HG03135 (cell line): Measurements from ENCODE around the gene GAS6.
"Not testable (repeated sequence)": the region's sequence is repeated elsewhere in the genome, so short reads cannot be mapped to it uniquely, and the experiment has no call there.

Source experiments
- ATAC-seq: cut with Tn5 transposase; IDR thresholded peaks from one replicate; pipeline ENCODE4 v1.9.1; 2021; ENCODE audit warnings: mild to moderate bottlenecking, moderate library complexity; ENCODE audit not compliant: unreplicated experiment

GAS6 gene

DNA sequence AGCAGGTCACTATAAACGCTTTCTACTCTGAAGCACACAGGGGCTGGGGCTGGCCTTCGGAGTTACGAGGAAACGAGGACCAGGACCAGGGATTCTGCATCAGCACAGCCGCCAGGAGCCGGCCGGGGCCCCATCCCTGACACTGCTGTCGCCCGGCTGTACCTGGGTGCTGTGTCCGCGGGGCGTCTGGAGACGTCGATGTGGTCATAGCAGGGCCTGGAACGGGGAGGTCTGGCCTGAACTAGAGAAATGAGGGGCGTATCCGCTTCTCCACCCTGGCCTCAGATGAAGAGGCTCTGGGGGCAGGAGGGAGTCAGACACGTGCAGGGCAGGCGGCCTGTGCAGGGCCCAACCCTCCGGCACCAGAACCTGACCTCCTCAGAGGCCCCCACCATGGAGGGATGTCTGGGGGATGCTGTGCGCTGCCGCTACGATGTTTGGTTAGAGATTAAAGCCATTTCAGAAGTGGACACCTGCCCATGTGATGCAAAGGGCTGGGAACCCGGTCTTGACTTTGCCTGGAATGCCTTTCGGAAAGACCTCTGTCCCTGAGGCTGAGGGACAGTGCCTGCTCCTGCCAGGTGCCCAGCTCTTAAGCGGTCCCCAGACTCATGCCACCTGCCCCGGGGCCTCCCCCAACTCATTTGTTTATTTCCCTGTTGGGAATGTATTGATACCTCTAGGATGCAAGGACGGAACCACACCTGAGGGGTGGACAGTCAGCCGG, 21.4 kb downstream of the GAS6 start:
- ATAC-seq, result no peak

DNA sequence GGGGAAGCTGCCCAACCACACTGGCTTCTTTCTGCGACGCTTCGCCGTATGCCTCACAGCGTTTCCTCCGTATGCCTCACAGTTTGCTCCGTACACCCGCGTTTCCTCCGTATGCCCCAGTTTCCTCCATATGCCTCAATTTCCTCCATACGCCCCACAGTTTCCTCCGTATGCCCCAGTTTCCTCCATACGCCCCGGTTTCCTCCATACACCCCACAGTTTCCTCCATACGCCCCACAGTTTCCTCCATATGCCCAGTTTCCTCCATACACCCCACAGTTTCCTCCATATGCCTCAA, 22.6 kb downstream of the GAS6 start:
- no peak for ATAC-seq

DNA sequence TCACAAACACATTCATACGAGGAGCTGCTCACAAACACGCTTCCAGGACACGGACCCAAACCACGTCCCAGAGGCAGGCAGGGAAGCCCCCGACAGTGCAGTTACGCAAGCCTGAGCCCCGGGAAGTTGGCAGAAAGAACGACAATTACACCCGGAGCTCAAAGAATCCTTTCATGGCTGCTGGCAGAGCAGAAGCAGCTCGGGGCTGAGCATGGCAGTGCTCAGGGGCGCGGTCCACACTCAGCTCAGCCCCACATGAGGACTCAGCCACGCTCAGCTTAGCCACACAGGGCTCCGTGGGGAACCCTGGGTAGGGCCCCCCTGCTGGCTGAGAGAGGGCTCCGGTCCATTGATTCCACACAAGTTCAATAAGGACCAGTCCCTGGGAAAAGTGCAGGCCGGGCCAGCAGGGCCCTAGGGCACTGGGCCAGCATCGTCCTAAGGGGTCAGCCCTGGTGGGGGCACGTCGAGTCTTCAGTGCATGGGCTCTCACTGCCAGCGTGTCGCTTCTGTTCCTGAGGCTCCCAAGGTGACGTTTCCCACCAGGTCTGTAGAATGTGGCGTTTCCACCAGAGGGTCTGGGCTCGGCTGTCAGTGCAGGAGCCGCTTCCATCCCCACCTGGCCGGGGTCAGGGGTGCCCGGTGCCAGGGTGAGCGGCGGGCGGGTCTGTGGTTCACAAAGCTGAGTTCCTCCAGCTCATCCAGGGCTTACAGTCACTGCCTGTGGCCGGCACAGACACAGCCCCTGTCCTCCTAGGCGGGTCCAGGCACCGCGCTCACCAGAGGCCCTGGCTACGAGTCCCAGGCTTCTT, 23.1 kb downstream of the GAS6 start:
- no peak for ATAC-seq

DNA sequence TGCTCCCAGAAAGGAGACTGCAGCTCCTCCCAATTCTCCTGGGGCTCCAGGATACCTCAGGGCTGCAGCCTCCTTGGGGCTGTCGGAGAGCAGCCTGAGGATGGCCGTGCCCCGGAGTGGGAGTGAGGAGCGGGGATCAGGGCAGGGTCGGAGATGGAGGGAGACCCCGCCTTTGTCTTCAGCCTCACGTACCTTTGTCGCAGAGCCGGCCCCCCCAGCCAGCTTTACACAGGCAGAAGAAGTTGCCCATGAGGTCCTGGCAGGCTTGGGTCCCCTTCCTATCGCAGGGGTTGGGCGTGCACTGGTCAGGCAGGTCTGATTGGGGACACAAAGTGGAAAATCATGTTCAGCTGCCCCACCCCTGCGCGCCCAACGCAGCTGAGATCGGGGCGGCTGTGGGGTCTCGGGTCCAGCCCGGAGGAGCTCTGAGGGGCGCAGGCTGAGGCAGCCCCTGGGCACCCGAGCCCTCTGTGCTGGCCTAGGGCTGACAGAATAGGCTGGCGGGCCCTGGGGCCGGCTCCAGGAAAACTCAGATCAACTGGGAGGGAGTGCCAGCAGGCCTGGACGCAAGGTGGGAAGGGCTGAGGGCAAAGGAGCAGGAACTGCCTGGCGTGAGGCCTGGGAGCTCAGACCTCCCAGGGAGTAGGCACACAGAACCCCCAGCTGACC, 24.2 kb downstream of the GAS6 start:
- no peak for ATAC-seq

DNA sequence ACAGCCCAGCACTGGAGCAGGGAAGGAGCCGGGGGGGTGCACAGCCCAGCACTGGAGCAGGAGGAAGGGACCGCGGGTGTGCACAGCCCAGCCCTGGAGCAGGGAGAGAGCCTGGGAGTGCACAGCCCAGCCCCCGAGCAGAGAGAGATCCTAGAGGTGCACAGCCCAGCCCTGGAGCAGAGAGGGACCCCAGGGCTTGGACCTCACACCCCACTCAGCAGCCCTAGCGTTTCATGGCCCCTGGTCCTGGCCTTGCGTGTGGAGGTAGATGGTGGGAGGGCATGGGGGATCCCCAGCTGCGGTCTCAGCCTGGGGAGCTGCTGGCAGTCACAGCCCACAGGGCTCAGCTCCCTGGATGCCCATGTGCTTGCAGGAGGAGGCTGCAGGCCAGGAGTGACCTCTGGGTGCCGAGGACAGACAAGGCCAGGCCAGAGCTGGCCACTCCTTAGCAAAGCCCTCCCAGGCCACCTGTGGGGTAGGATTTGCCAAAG, 25.1 kb downstream of the GAS6 start:
- no peak for ATAC-seq

DNA sequence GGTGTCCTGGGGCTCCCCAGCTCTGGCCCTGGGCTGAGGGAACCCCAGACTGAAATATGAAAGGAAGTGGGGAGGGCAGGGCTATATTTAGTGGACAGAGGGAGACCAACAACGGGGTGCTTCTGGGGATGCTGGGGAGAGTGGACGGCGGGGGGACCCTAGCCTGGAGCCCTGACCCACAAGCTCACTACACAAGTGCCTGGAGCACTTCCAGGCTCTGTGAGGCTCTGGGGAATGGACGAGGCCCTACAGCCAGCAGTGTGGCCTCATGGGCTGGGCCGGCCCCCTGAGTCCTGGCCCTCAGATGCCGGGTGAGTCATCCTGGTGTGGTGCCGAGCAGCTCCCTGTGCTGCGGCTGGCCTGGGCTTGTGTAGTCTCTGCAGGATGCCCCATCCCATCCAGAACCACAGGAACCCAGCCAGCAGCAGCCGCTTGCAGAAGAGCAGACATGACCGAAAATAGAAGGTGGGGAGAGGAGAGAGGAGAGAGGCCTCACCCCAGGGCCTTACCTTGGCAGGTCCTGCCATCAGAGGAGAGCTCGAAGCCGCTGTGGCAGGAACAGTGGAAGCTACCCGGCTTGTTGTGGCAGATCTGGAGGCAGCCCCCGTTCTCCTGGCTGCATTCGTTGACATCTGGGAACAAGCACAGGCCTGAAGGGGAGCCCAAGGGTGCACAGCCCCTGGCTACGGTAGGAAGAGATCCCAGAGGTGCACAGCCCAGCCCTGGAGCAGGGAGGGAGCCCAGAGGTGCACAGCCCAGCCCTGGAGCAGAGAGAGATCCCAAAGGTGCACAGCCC, 26.1 kb downstream of the GAS6 start:
- no peak for ATAC-seq

DNA sequence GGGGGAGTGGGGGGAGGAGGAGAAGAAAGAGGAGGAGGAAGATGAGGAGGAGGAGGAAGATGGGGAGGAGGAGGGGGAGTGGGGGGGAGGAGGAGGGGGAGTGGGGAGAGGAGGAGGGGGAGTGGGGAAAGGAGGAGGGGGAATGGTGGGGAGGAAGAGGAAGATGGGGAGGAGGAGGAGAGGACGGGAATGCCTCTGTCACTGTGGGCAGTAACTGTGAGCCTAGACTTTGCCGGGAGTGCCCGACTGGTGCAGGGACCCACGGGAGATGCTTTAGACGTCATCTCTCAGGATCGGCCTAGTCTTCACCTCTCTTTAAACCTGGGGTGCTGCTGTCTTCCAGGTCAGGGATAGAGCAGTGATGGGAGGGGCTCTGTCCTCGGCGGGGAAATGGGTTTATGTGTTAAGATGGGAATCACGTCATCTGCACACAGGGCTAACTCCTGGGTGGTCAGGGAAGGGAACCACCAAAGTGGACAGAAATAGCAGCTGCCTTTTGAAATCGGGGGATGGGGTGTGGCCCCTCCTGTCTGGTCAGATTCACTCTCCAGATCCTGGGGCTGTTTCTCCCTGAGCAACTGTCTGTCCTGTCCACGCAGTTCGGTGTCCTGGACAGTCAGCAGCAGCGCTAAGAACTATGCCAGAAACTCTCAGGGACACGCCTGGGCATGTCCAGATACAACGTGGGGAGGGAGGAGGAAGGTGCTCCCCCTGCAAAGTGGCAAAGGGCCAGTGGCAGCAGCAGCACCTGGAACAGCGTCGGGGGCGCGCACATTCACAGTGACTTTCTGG, 26.9 kb downstream of the GAS6 start:
- ATAC-seq, result no peak

DNA sequence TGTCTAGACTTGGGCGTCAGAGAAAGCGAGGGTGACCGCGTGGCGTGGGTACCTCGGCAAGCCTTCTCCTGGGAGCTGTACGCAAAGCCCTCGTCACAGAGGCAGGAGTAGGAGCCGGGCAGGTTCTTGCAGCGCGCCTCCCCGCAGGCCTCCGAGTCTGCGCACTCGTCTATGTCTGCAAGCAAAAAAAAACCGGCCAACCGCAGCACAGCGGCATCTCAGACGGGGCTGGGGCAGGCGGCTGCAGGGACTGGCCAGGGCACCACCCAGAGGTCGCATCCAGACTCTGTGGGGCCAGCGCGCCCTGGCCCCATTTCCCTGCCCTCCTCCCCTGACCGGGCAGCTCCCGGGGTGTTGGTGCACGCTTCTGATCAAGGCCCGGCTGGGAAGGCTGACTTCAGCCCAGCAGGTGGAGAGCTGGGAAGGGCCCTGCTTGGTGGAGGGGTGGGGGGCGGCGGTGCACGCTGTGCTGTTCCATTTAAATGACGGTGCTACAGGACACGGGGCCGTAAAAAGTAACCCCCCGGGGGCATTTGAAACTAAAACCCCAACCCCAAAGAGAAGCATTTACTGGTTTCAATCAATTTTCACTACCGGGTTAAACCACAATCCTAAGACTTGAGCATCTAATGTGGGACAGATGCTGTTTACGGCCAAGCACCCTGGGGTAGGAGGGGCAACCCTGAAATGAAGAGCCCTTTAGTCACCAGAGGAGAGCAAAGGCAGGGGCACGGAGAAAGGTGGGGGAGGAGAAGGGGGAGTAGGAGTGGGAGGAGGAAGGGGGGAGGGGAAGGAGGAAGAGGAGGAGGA, 28.2 kb downstream of the GAS6 start:
- no peak for ATAC-seq

DNA sequence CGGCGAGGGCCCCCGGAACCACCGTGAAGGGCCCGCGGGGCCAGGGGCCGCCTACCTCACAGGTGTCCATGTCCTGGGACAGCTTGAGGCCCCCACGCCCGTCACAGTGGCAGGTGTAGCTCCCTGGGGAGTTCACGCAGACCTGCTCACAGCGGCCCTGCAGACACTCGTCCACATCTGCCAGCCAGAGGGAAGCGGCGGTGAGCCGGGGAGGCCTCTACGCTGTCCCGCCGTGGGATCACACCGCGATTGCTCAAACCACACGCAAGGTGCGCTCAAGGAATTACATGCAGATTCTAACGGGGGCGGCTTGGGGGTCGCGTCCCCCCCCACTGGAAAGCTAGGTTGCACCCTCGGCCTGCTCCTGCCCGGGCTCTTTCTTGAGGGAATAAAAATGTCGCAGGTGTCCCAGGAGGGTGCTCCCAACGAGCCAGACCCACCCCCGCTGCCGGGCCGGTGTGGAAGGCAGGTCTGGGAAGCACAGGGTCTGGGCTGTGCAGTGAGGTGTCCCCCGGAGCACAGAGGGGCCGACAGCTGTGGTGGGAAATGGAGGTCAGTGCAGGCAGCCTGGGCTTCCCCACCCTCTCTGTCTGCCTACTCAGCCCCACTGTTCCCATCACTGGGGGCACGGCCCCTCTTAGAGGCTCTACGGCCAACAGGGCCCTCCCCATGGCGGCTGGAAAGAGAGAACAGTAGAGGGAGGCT, 29.2 kb downstream of the GAS6 start:
- no peak for ATAC-seq

DNA sequence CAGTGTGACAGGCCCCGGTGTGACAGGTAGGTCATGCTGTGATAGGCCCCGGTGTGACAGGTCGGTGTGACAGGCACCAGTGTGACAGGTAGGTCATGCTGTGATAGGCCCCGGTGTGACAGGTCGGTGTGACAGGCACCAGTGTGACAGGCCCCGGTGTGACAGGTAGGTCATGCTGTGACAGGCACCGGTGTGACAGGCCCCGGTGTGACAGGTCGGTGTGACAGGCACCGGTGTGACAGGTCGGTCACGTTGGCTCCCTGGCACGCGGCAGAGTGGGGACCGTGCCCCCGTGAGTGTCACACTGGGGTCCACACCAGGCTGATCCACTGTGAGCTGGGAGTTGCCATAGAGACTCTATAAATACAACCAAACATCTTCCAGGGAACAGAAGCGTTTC, 29.9 kb downstream of the GAS6 start:
- ATAC-seq, result not testable (repeated sequence)

DNA sequence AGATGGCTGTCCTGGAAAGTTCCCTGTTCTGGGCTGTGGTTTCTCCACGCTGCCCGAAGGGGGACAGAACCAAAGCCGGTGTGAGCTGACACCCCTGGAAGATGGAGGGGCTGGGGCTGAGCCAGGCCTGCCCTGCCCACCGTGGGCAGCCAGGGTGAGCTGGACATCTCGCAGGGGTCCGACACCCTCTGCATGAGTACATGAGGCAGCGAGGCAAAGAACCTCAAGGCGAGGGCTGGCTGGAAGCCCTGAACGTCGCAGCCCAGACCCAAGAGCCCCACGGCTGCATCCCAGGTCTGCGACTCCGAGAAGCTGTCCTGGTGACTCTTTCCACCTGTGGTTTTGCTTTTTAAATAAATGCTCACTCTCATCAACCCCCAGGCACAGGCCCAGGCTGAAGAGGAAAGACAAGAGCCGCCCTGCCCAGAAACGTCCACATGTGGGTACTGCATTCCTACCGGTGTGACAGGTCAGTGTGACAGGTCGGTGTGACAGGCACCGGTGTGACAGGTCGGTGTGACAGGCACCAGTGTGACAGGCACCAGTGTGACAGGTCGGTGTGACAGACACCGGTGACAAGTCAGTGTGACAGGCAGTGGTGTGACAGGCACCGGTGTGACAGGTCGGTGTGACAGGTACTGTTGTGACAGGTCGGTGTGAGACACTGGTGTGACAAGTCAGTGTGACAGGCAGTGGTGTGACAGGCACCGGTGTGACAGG, 30.6 kb downstream of the GAS6 start:
- no peak for ATAC-seq

DNA sequence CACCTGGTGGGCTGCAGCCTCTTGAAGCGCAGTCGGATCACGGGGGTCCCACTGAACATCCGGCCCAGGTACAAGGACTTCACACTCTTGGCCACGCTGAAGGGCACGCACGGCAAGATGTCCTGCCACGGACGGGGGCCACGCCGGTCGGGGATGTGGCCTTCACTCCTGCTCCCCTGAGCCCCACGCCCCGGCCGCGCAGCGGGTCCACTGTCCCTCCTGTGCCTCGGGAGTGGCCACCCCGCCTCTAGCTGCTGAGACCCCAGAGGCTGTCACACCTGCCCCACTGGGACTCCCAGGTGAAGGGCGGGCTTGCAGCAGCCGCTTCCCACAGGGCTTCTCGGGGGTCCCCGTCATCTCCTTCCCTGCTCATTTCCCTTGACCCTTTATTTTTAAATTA, 31.2 kb downstream of the GAS6 start:
- no peak for ATAC-seq

DNA sequence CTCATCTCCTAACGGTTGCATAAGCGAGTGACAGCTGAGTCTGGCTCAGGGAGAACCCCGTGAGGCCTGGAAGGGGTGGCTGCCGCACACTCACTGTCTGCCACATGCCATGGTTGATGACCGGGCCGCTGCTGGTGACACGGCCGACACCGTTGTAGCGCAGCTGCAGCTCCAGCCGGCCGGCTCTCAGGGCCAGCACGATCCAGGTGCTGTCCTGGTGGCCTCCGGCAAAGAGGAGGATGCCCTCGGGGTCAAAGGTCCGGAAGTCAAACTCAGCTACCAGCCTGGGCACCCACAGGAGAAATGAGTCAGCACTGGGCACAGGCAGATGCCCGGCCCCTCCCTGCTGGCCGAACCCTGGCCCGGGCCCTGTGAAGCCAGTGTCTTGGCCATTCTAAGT, 31.7 kb downstream of the GAS6 start:
- no peak for ATAC-seq

DNA sequence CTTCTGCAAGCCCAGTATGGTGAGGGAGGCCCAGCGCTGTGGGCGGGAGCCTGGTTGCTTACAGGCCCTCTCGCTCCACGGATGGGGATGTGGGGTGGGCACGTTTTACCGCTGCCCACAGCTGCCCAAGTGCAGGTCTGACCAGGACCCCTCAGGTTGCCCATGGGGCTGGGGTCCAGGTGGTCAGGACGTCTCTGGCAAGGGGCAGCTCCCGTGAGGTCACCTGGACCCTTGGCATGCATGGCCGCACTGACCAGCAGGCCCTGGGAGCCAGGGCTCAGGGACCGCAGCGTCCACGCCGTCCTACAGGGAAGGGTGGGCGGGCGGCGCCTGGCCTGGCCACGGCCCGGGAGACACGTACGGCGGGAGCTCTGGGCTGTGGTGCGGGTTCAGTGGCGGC, 32.8 kb downstream of the GAS6 start:
- no peak for ATAC-seq

DNA sequence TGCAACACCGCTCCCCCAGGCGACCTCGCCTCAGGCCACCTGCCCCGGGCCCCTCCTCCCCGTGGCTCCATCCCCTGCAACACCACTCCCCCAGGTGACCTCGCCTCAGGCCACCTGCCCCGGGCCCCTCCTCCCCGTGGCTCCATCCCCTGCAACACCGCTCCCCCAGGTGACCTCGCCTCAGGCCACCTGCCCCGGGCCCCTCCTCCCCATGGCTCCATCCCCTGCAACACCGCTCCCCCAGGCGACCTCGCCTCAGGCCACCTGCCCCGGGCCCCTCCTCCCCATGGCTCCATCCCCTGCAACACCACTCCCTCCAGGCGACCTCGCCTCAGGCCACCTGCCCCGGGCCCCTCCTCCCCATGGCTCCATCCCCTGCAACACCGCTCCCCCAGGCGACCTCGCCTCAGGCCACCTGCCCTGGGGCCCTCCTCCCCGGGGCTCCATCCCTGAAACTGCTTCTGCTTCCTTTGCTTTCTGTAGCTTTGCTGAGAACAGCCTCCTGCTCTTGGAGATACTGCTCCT, 33.4 kb downstream of the GAS6 start:
- ATAC-seq, result not testable (repeated sequence)

DNA sequence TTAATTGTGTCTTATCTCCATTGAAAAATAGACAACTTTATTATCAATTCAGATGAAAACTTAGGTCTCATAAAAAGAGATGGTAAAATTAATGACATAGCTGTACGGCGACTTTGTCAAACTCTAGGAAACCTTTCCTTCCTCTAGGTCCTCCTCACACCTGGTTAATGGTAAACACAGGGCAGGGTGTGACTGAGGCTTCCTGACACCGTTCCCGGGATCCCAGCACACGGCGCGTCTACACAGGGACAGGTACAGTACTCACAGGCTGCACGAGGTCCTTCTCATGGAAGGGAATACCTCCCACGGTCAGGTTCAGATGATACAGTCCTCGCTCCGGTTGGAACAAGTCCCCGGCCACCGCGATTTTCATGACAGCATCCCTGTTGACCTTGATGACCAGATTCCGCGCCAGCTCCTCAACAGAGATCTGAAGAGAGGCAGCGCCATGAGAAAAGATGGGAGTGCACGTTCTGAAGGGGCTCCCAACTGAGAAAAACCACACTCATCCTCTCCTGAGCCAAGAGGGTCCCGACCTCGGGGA, 35.5 kb downstream of the GAS6 start:
- no peak for ATAC-seq

DNA sequence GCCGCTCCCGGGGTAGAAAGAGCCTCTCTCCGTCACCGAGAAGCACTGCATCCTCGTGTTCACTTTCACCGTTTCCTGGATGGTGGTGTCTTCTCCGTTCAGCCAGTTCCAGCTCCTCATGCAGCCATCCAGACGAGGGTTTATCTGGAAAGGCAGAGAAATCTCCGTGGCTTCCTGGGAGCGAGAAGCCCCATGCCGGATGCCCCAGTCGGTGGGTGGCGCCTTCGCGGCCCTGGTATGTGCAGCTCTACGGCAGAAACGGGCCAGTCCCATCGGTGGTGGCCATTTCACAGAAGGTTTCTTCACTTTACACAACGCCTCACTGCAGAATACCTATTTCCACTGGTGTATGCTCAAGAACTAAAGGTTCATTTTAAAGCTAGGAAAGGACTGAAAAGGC, 36.9 kb downstream of the GAS6 start:
- ATAC-seq, result no peak

DNA sequence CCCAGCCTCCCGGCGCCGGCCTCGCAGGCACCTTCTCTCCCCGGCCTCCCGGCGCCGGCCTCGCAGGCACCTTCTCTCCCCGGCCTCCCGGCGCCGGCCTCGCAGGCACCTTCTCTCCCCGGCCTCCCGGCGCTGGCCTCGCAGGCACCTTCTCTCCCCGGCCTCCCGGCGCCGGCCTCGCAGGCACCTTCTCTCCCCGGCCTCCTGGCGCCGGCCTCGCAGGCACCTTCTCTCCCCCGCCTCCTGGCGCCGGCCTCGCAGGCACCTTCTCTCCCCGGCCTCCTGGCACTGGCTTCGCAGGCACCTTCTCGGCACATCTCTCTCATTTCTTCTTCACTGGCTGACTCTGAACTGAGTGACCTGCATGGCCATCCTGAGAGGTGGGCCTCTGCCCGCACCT, 37.4 kb downstream of the GAS6 start:
- ATAC-seq, result not testable (repeated sequence)
